Activated T-cell treated with anti-CD3 and anti-CD28 coated beads, Interleukin-2, amount 50 U/mL, for 24 hours (primary cell): ENCODE measurements around the gene LMBRD1.

Experiments used
- DNase-seq: peaks from one replicate; pipeline ENCODE4 v3.0.0-alpha.2; 2020
- H3K27ac Mint-ChIP-seq: 2 replicates; pipeline ENCODE4 v1.8.0; 2020; ENCODE audit warnings: mild to moderate bottlenecking, mixed read lengths
- H3K27me3 Mint-ChIP-seq: 2 replicates; pipeline ENCODE4 v1.8.0; 2020; ENCODE audit warnings: mixed read lengths
- H3K36me3 Mint-ChIP-seq: 2 replicates; pipeline ENCODE4 v1.8.0; 2020; ENCODE audit warnings: low read depth, mixed read lengths
- H3K4me1 Mint-ChIP-seq: 2 replicates; pipeline ENCODE4 v1.8.0; 2020; ENCODE audit warnings: low read depth, mixed read lengths
- H3K4me3 Mint-ChIP-seq: 2 replicates; pipeline ENCODE4 v1.8.0; 2020; ENCODE audit warnings: mild to moderate bottlenecking, moderate library complexity, mixed read lengths
- H3K9me3 Mint-ChIP-seq: 2 replicates; pipeline ENCODE4 v1.8.0; 2020; ENCODE audit warnings: mixed read lengths

LMBRD1 gene

DNA sequence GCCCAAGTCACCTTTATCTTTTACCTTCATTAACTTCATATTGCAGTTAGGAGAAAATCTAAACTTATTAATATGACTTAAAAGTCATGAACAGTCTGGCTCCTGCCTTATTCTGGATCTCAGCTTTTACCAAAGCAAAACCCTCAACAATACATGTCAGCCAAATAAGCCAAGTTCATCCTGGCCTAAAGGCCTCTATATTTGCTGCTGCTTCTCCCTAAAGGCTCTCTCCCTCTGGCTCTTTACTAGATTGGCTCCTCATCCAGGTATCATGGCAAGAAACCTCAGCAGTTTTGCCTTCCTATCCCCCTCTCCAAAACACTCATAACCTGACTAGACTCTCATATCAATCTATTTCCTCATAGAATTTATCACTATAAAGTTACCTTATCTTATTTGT lies 11.1 kb downstream of the LMBRD1 start:
- Mint-ChIP-seq H3K27ac (no peak overlapping the region), H3K4me1 (peaks cover 59% of the 10 kb centered on the region), H3K36me3 (peaks cover 50% of the 10 kb centered on the region), H3K9me3 (no peaks in the 10 kb centered on the region), H3K27me3 (no peaks in the 10 kb centered on the region), H3K4me3 (no peak overlapping the region)
- no peak for DNase-seq

DNA sequence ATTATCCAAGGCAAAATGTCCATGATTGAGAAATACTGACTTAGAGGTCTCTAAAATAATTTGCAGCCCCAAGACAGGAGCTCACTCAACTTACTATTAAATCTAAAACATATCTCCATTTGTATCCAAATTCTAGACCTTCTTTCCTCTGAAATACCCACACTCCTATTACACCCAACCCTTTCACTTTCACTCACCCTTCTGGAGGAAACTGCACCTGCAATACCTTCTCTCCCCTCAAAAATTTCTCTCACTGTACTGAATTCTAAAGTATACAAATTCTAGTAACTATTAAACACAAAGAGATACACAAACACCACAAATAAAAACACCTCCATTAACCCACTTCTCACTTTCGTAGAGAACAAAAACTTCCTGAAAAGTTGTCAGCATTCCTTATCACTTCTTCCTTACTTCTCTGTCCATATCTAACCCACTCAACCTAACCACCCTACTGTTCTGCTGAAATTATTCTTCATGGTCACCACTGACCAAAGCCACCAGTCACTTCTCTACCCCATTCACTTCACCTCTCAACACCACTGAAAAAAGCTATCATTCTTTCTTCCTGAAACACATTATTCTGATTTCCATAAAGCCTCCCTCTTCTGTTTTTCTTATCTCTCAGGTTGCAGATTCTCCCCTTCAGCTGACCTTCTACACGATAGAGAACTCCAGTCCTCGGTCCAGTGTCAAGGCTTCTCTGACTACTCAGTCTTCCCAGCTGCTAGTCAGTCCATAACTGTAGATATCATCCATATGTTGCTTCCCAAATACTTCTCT lies 12.0 kb downstream of the LMBRD1 start:
- Mint-ChIP-seq H3K9me3 (no peaks in the 10 kb centered on the region), H3K4me3 (no peak overlapping the region), H3K27ac (no peak overlapping the region), H3K36me3 (peaks cover 51% of the 10 kb centered on the region), H3K4me1 (peaks cover 57% of the 10 kb centered on the region), H3K27me3 (no peaks in the 10 kb centered on the region)
- DNase-seq = no peak

- Mint-ChIP-seq H3K27ac (peak overlapping the region; percentile 84), H3K9me3 (no peaks in the 10 kb centered on the region), H3K4me3 (peak overlapping the region; percentile 8), H3K4me1 (peaks cover 54% of the 10 kb centered on the region), H3K36me3 (peaks cover 47% of the 10 kb centered on the region), H3K27me3 (no peaks in the 10 kb centered on the region)
- no peak for DNase-seq
Observed at GRCh38 chr6:69783108-69783507, 13.7 kb downstream of the LMBRD1 start.

GRCh38 chr6:69780585-69781178 lies 16.1 kb downstream of the LMBRD1 start:
- Mint-ChIP-seq H3K27me3 (no peaks in the 10 kb centered on the region), H3K9me3 (no peaks in the 10 kb centered on the region), H3K4me1 (peaks cover 60% of the 10 kb centered on the region), H3K4me3 (no peak overlapping the region), H3K36me3 (peaks cover 59% of the 10 kb centered on the region), H3K27ac (peak overlapping the region; percentile 2)
- DNase-seq = no peak

DNA sequence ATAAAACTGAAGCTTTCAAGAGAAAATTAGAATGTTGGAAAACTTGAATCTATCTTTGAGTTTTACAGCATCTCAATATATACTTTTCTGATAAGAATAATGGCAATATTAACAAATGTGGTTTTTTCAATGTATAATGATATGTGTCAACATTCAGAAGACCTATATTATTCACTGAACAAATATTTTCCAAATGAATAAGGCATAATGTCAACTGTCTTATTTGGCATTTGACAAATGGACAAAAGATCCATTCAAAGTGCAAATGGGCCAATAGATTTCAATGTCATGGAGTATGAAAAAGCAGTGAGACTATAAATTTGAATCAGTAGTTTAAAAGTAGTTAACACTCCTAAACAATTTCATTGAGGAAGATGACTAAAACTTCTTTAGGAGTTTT lies 20.9 kb downstream of the LMBRD1 start:
- Mint-ChIP-seq H3K9me3 (peaks cover 7% of the 10 kb centered on the region), H3K36me3 (peaks cover 81% of the 10 kb centered on the region), H3K27ac (no peak overlapping the region), H3K4me1 (peaks cover 66% of the 10 kb centered on the region), H3K27me3 (no peaks in the 10 kb centered on the region), H3K4me3 (no peak overlapping the region)
- DNase-seq = no peak

GRCh38 chr6:69775585-69775849 lies 21.3 kb downstream of the LMBRD1 start:
- Mint-ChIP-seq H3K27me3 (no peaks in the 10 kb centered on the region), H3K27ac (no peak overlapping the region), H3K9me3 (peaks cover 7% of the 10 kb centered on the region), H3K36me3 (peaks cover 80% of the 10 kb centered on the region), H3K4me1 (peaks cover 64% of the 10 kb centered on the region), H3K4me3 (no peak overlapping the region)
- no peak for DNase-seq

- no peaks in the 10 kb centered on the region for H3K27me3 Mint-ChIP-seq
- H3K36me3 Mint-ChIP-seq = peaks cover 80% of the 10 kb centered on the region
- H3K27ac Mint-ChIP-seq = no peak overlapping the region
- H3K4me3 Mint-ChIP-seq = no peak overlapping the region
- peaks cover 7% of the 10 kb centered on the region for H3K9me3 Mint-ChIP-seq
- DNase-seq = no peak
- peaks cover 63% of the 10 kb centered on the region for H3K4me1 Mint-ChIP-seq
Observed at GRCh38 chr6:69774740-69775584, 21.8 kb downstream of the LMBRD1 start.

DNA sequence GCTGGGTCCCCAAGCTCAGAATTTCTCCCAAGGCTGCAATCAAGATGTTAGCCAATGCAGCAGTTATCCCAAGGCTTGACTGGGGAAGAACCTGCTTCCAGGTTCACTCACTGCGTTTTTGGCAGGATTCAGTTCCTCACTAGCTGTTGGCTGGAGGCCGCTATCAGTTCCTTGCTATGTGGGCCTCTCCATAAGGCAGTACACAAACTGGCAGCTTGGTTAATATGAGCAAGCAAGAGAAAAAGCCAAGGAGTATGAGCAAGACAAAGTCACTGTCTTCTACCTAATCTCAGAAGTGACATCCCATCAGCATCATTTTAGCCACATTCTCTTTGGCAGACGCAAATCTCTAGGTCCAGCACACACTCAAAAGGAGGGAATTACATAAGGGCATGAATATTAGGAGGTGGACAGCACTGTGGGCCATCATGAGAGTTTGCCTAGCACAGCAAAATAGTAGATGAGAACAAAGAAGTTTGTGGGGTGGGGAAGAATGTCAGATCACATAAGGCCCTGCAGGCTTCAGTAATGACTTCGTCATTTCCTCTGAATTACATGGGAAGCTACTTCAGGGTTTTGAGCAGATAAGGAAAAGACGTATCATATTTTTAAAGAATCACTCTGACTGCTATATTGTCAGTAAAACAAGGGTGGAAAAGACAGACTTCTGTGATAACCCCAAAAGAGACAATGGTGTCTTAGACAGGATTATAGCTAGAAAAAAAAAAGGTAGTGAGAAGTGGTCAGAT lies 25.5 kb downstream of the LMBRD1 start:
- DNase-seq = no peak
- H3K27me3 Mint-ChIP-seq = no peaks in the 10 kb centered on the region
- H3K36me3 Mint-ChIP-seq = peaks cover 67% of the 10 kb centered on the region
- peaks cover 7% of the 10 kb centered on the region for H3K9me3 Mint-ChIP-seq
- H3K27ac Mint-ChIP-seq = peak overlapping the region; percentile 90
- peaks cover 63% of the 10 kb centered on the region for H3K4me1 Mint-ChIP-seq
- H3K4me3 Mint-ChIP-seq = no peak overlapping the region

DNA sequence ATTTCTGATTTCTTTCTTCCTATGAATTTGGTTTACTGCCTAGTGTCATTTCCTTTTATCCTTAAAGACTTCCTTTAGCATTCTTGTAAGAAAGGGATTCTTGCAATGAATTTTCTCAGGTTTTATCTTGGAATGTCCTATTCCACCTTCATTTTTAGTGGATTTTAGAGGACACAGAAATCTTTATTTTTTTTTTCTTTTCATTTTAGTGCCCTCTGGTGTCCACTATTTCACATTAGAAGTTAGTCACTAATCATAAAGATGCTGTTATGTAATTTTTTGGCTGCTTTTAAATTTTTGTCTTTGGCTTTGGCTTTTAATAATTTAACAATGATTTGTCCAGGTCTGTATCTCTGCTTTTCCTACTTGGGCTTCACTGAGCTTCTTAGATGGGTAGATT lies 28.1 kb downstream of the LMBRD1 start:
- Mint-ChIP-seq H3K27ac (no peak overlapping the region), H3K27me3 (no peaks in the 10 kb centered on the region), H3K36me3 (peaks cover 60% of the 10 kb centered on the region), H3K4me1 (peaks cover 54% of the 10 kb centered on the region), H3K9me3 (no peaks in the 10 kb centered on the region), H3K4me3 (no peak overlapping the region)
- DNase-seq = no peak

DNA sequence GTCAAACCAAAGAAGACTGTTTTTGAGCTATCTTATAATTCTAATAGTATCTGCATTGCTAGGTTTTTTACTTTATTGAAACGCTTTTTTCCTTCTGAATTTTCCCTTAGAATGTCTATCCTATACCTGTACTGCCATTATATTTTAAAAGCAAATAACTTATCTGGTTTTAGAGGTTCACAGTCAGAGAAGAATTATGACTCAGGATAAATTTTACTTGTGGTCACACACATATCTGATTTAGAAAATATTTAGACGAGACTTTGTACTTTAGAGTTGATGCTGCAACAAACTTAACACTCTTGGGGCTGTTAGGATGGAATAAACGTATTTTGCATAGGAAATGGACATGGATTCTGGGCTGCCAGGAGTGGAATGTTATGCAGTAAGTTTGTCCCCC lies 33.0 kb downstream of the LMBRD1 start:
- Mint-ChIP-seq H3K4me1 (peaks cover 52% of the 10 kb centered on the region), H3K27ac (no peak overlapping the region), H3K36me3 (peaks cover 46% of the 10 kb centered on the region), H3K27me3 (no peaks in the 10 kb centered on the region), H3K4me3 (no peak overlapping the region), H3K9me3 (no peaks in the 10 kb centered on the region)
- DNase-seq = no peak

- Mint-ChIP-seq H3K4me1 (peaks cover 59% of the 10 kb centered on the region), H3K36me3 (peaks cover 50% of the 10 kb centered on the region), H3K9me3 (no peaks in the 10 kb centered on the region), H3K27me3 (no peaks in the 10 kb centered on the region), H3K4me3 (no peak overlapping the region), H3K27ac (no peak overlapping the region)
- no peak for DNase-seq
Observed at GRCh38 chr6:69761853-69762252, 35.0 kb downstream of the LMBRD1 start.

GRCh38 chr6:69758214-69758613 lies 38.6 kb downstream of the LMBRD1 start:
- peaks cover 4% of the 10 kb centered on the region for H3K9me3 Mint-ChIP-seq
- no peak overlapping the region for H3K27ac Mint-ChIP-seq
- H3K36me3 Mint-ChIP-seq = peaks cover 55% of the 10 kb centered on the region
- no peak for DNase-seq
- no peaks in the 10 kb centered on the region for H3K27me3 Mint-ChIP-seq
- H3K4me1 Mint-ChIP-seq = peaks cover 55% of the 10 kb centered on the region
- H3K4me3 Mint-ChIP-seq = no peak overlapping the region

- Mint-ChIP-seq H3K36me3 (peaks cover 42% of the 10 kb centered on the region), H3K27me3 (no peaks in the 10 kb centered on the region), H3K4me1 (peaks cover 47% of the 10 kb centered on the region), H3K4me3 (no peak overlapping the region), H3K9me3 (peaks cover 4% of the 10 kb centered on the region), H3K27ac (no peak overlapping the region)
- DNase-seq = no peak
Observed at GRCh38 chr6:69756907-69757306, 39.9 kb downstream of the LMBRD1 start.

DNA sequence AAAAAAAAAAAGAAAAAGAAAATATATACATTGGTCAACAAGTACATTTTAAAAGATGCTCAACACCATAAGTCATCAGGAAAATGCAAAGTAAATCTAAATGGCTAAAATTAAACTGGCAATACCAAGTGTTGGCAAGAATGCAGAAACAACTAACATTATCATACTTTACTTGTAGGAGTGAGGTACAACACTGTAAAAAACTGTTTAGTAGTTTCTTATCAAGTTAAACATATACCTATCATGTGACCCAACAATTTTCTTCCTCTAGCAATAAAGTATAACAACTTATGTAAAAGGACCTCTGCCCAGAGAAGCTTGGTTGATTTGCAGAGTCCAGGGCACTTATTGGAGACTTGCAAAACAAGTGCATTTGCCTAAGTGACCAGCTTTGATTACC lies 40.4 kb downstream of the LMBRD1 start:
- no peak overlapping the region for H3K27ac Mint-ChIP-seq
- H3K4me1 Mint-ChIP-seq = peaks cover 43% of the 10 kb centered on the region
- H3K36me3 Mint-ChIP-seq = peaks cover 42% of the 10 kb centered on the region
- no peaks in the 10 kb centered on the region for H3K27me3 Mint-ChIP-seq
- DNase-seq = no peak
- H3K4me3 Mint-ChIP-seq = no peak overlapping the region
- H3K9me3 Mint-ChIP-seq = peaks cover 4% of the 10 kb centered on the region
